Activated effector memory CD4-positive, alpha-beta T cell treated with anti-CD3 and anti-CD28 coated beads, Interleukin-2, amount 50 U/mL, for 16 hours (primary cell): Measurements from ENCODE around the gene ELOVL7.
"Not testable (repeated sequence)": the region's sequence is repeated elsewhere in the genome, so short reads cannot be mapped to it uniquely, and the experiment has no call there.

Experiments used
- DNase-seq: peaks from one replicate; pipeline ENCODE4 v3.0.0-alpha.2; 2020

Gene ELOVL7

GRCh38 chr5:60792438-60792837, 51.6 kb downstream of the ELOVL7 start:
- DNase-seq: no peak

GRCh38 chr5:60789551-60789950, 54.5 kb downstream of the ELOVL7 start:
- DNase-seq: no peak

GRCh38 chr5:60788863-60789513, 55.1 kb downstream of the ELOVL7 start:
- no peak for DNase-seq

- no peak for DNase-seq
Measured at GRCh38 chr5:60779466-60779865, 64.6 kb downstream of the ELOVL7 start.

- DNase-seq: no peak
Measured at GRCh38 chr5:60776343-60776742, 67.7 kb downstream of the ELOVL7 start.

GRCh38 chr5:60765019-60765709, 78.9 kb downstream of the ELOVL7 start:
- DNase-seq: no peak

- DNase-seq: no peak
Measured at GRCh38 chr5:60763061-60763460, 81.0 kb downstream of the ELOVL7 start.

- DNase-seq: no peak
Measured at GRCh38 chr5:60754495-60754894, 89.6 kb downstream of the ELOVL7 start.

- no peak for DNase-seq
Measured at GRCh38 chr5:60744682-60745081, 99.4 kb downstream of the ELOVL7 start.

GRCh38 chr5:60743511-60744314, 100.4 kb downstream of the ELOVL7 start:
- DNase-seq: no peak

GRCh38 chr5:60740322-60740721, 103.7 kb downstream of the ELOVL7 start:
- DNase-seq: no peak

GRCh38 chr5:60738933-60739332, 105.1 kb downstream of the ELOVL7 start:
- DNase-seq: no peak

GRCh38 chr5:60738461-60738860, 105.6 kb downstream of the ELOVL7 start:
- no peak for DNase-seq

GRCh38 chr5:60730858-60731257, 113.2 kb downstream of the ELOVL7 start:
- DNase-seq: not testable (repeated sequence)

GRCh38 chr5:60727033-60727679, 116.9 kb downstream of the ELOVL7 start:
- no peak for DNase-seq

GRCh38 chr5:60724126-60724525, 119.9 kb downstream of the ELOVL7 start:
- no peak for DNase-seq

GRCh38 chr5:60722416-60722815, 121.7 kb downstream of the ELOVL7 start:
- DNase-seq: no peak

GRCh38 chr5:60719329-60719728, 124.7 kb downstream of the ELOVL7 start:
- DNase-seq: no peak

GRCh38 chr5:60718166-60718892, 125.7 kb downstream of the ELOVL7 start:
- no peak for DNase-seq

GRCh38 chr5:60715201-60715928, 128.7 kb downstream of the ELOVL7 start:
- not testable (repeated sequence) for DNase-seq

GRCh38 chr5:60712950-60713349, 131.1 kb downstream of the ELOVL7 start:
- DNase-seq: no peak

GRCh38 chr5:60711892-60712291, 132.2 kb downstream of the ELOVL7 start:
- not testable (repeated sequence) for DNase-seq
